ENCODE data around the gene CELSR1. TPM values are rescaled to one million over a fixed set of nuclear protein-coding genes. Genes with fewer than 3 reads are reported as not detected.
A peak's percentile ranks its signal among the peaks of the same experiment; 100 is the strongest.

CELSR1 gene
- total and polyA plus RNA-seq, 12 donors, result 0.11 to 4.3 (median 1.9) TPM

DNA sequence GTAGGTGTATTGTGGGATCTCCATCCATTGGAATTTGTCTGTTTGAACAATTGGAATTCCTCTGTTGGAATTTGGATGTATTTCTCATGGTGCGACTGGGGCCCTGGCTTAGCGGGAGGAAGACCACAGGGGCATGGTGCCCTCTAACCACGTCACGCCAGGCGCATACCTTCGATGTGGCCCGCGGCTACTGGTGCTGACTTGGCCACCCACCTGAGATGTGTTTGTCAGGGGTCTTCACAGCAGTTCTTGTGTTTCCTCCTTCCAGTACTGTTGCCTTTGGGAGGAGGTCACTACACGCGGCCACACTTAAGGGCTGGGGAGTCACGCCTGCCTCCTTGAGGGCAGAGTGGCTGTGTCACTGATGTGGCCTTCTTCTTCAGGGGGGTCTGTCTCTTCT, 46.2 kb upstream of the CELSR1 start:
- TF ChIP-seq, protein P1, sequence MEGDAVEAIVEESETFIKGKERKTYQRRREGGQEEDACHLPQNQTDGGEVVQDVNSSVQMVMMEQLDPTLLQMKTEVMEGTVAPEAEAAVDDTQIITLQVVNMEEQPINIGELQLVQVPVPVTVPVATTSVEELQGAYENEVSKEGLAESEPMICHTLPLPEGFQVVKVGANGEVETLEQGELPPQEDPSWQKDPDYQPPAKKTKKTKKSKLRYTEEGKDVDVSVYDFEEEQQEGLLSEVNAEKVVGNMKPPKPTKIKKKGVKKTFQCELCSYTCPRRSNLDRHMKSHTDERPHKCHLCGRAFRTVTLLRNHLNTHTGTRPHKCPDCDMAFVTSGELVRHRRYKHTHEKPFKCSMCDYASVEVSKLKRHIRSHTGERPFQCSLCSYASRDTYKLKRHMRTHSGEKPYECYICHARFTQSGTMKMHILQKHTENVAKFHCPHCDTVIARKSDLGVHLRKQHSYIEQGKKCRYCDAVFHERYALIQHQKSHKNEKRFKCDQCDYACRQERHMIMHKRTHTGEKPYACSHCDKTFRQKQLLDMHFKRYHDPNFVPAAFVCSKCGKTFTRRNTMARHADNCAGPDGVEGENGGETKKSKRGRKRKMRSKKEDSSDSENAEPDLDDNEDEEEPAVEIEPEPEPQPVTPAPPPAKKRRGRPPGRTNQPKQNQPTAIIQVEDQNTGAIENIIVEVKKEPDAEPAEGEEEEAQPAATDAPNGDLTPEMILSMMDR (IDR thresholded peaks at IDR 0.05), result no peak
- no peak for TF ChIP-seq POLR2A (IDR thresholded peaks at IDR 0.05)
- Histone ChIP-seq H3K4me3 (no peak overlapping the region), H3K36me3 (replicated peaks in 1 of 2) (no peaks in the 10 kb centered on the region), H3K27me3 (no peaks in the 10 kb centered on the region), H3K9me3 (replicated peaks in 1 of 3) (no peaks in the 10 kb centered on the region), H3K4me1 (replicated peaks in 1 of 2) (peaks cover 2 to 18% of the 10 kb centered on the region in 2 donors), H3K27ac (no peak overlapping the region)
- 92 to 98% (median 96%) methylated on average over 7 to 11 of the region's 11 CpGs for WGBS, 4 donors
- intact Hi-C loops (cut with DNase I), result no loop called here
- DNase-seq, result peak in 2 of 7 donors; percentile 3 to 10

DNA sequence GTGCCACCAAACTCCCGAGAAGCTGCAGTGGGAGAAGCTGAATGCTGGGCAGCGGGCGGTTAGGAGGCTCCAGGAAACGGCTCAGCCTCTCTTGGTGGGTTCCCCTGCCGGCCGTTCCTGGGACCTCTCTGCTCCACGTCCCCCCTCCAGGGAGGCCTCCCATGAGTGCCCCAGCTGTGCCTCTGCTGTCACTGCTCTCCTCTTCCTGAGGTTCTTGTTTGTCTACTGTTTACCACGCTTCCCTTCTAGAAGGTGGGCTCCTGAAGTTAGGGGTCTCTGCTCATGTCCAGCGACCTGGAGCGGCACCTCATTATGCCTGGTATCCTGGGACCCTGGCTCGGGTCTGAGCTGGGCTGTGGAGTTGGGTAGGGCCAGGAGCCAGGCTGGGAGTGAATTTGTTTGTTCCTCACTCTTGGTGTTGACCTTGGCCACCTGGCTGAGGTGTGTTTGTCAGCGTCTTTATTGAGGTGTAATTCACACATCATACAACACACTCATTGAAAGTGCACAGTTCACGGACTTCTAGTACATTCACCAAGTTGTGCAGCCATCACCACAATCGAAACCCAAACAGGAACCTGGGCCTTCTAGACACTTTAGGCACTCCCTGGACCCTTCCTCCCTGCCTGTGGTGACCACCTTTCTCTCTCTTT, 45.0 kb upstream of the CELSR1 start:
- Histone ChIP-seq H3K27ac (no peak overlapping the region), H3K27me3 (no peaks in the 10 kb centered on the region), H3K36me3 (replicated peaks in 1 of 2) (no peaks in the 10 kb centered on the region), H3K4me3 (no peak overlapping the region), H3K9me3 (replicated peaks in 1 of 3) (no peaks in the 10 kb centered on the region), H3K4me1 (replicated peaks in 1 of 2) (peaks cover 13 to 24% of the 10 kb centered on the region in 2 donors)
- TF ChIP-seq, protein P1 (IDR thresholded peaks at IDR 0.05), result no peak
- no peak for TF ChIP-seq POLR2A (IDR thresholded peaks at IDR 0.05)
- WGBS, 4 donors, result 88 to 93% (median 90%) methylated on average over 12 to 14 of the region's 14 CpGs
- DNase-seq, result peak in 2 of 7 donors; percentile 5 to 10
- intact Hi-C loops (cut with DNase I), result no loop called here

DNA sequence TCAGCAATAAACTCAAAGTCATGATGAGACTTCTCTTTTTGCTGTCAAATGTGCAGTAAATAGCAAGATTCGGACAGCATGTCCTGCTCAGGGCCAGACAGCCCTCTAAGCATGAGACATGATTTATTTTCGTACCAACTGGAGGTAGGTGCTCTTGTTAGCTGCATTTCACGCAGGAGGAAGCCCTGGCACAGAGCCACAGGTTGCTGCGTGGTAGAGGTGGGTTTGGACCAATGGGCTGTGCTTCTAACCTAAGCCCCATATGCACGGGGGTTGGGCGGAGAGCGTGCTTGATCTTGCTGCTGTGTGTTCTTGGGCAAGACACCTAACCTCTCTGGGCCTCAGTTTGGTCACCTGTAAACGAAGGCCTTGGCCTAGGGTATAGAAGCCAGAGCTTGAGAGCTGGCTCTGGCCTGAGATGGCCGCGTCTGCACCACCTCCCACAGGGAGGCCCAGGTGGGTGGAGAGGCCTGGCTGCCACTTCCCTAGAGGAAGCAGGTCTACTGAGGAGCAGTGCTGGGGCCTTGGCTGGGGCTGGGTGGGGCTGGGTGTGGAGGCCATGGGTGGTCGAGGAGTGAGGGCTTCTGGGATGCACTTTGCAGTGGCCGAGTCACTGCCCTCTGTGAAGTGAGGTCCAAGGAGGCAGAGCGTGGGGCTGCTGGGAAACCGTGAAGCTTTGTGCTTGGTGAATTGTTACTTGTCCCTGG, 44.3 kb upstream of the CELSR1 start:
- Histone ChIP-seq H3K27me3 (no peaks in the 10 kb centered on the region), H3K4me3 (no peak overlapping the region), H3K27ac (no peak overlapping the region), H3K4me1 (replicated peaks in 1 of 2) (peaks cover 13 to 24% of the 10 kb centered on the region in 2 donors), H3K36me3 (replicated peaks in 1 of 2) (no peaks in the 10 kb centered on the region), H3K9me3 (replicated peaks in 1 of 3) (no peaks in the 10 kb centered on the region)
- no peak for TF ChIP-seq POLR2A (IDR thresholded peaks at IDR 0.05)
- TF ChIP-seq, protein P1 (IDR thresholded peaks at IDR 0.05), result no peak
- 80 to 85% (median 84%) methylated on average over 13 to 14 of the region's 14 CpGs for WGBS, 4 donors
- intact Hi-C loops (cut with DNase I), result no loop called here
- peak in 3 of 7 donors; percentile 10 to 28 (median 12) for DNase-seq

DNA sequence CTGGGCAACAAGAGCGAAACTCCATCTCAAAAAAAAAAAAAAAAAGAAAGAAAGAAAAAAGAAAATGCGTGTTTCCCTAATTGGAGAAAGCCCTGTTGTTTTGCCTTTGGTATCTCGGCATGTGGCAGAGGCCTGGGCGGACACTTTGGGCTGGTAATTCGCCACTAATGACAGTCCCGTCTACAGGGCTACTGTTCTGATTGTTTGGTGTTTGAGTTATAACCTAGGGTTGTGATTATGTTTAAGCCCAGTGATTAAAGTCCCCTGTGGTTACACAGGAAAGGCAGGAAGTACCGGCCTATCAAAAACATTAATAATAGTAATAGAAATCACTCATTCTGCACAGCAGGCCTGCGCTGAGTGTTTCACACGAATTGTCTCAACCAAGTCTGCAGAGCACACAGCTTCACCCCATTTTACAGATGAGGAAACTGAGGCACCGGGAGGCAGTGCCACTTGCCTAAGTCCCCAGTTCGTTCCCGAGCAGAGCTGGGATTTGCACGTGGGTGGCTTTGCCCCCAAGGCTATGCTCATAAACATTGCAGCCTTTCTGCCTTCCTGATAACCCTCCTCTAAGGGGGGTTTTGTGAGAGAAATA, 43.6 kb upstream of the CELSR1 start:
- Histone ChIP-seq H3K4me3 (no peak overlapping the region), H3K9me3 (replicated peaks in 1 of 3) (no peaks in the 10 kb centered on the region), H3K4me1 (replicated peaks in 1 of 2) (peaks cover 17 to 28% of the 10 kb centered on the region in 2 donors), H3K36me3 (replicated peaks in 1 of 2) (no peaks in the 10 kb centered on the region), H3K27ac (no peak overlapping the region), H3K27me3 (no peaks in the 10 kb centered on the region)
- intact Hi-C loops (cut with DNase I), result no loop called here
- WGBS, 4 donors, result 79 to 90% (median 87%) methylated on average over 13 of the region's 13 CpGs
- peak in 2 of 7 donors; percentile 4 to 9 for DNase-seq
- TF ChIP-seq POLR2A (IDR thresholded peaks at IDR 0.05), result no peak
- TF ChIP-seq, protein P1 (IDR thresholded peaks at IDR 0.05), result no peak

Measured in adrenal gland (tissue), 12 donors.